HG02759 (cell line): ENCODE data around the gene TRIM54.
"Not testable (repeated sequence)": the region's sequence is repeated elsewhere in the genome, so short reads cannot be mapped to it uniquely, and the experiment has no call there.

Experiments
- ATAC-seq: cut with Tn5 transposase; IDR thresholded peaks from one replicate; pipeline ENCODE4 v1.9.1; 2021; ENCODE audit warnings: mild to moderate bottlenecking, moderate library complexity; ENCODE audit not compliant: unreplicated experiment

TRIM54 gene

DNA sequence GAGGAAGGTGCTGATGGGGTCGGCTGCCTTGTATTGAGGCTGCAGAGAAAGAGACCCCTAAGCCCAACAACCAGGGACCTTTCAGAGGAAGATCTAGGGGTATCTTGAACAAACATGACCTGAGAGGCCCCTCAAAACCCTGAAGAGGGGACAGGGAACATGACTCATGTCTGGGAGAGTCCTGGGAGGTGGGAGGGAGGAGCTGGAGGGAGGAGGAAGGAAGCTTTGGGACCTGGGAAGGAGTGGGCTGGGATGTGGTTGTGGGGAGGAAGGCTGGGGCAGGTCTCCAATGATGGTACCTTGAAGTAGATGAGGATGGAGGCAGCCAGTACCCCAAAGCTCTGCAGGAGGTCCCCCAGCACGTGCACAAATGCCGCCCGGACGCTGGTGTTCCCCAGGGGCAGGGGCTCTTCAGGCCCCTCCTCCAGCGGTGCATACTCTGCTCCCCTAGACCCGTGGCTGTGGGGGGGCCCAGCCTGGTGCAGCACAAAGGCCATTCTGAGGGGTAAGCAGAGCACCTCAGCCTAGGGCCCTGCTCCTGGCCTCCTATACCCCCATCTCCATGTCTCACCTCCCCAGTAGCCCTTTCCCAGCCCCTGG lies 25.3 kb upstream of the TRIM54 start:
- no peak for ATAC-seq

DNA sequence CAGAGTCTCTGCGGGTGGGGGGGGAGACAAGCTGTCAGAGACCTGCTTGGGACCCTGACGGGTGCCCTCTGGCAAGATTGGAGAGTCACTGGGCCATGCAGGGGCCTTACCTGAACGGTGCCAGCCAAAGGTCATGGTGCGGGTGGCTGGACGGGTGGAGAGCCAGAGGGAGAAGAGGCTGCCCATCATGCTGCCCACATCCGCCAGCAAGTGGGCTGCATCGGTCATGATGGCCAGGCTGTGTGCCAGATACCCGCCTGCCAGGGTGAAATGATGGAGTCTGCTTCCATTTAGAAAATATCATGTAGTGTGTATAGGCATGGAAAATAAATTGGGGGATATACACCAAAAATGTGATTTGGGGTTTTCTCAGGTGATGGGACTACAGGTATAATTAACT lies 24.2 kb upstream of the TRIM54 start:
- ATAC-seq: no peak

DNA sequence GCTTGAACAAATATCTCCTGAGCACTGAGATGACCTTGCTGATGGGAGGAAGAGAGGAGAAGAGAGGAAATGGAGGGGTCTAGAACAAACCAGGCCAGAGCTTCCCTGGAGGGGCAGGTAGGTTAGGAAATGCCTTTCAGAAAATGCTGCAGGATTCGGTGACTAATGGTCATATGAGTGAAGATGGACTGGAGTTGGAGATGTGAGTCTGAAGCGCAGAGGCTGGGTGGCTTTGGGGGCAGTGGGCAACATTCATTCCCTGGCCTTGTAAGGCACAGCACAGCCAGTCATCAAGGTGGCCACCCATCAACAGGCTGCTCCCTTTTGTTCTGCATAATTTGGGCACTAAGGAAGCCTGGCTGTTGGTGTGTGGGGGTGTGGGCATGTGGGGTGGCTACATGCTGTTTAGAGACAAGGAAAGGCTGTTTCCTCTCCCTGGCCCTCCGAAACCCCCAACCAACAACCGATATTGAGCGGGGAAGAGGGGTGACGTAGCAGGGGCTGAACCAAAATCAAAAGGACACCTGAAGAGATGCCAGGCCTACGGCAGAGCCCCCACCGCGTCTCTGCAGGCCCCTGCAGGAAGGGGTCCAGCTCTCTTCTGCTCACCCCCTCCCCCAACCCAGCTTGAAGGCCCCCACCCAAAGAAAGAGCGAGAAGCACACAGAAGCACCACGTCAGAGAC lies 20.8 kb upstream of the TRIM54 start:
- ATAC-seq: no peak

DNA sequence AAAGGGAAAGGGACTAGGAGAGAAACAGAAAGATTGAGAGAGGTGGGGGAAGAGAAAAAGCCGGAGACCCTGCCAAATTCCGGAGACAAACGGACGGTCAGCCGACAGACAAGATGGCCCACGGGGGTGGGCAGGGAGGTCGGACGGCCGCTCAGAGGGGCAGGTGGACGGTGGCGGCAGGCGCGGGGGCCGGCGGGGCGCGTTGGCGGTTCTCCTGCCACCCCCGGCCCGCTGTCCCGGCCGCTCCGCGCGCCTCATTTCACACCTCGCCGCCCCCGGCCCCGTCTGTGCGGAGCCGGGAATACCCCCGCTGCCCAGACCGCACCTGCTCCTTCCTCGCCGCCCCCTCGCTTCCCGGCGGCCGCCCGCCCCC lies 20.3 kb upstream of the TRIM54 start:
- no peak for ATAC-seq

DNA sequence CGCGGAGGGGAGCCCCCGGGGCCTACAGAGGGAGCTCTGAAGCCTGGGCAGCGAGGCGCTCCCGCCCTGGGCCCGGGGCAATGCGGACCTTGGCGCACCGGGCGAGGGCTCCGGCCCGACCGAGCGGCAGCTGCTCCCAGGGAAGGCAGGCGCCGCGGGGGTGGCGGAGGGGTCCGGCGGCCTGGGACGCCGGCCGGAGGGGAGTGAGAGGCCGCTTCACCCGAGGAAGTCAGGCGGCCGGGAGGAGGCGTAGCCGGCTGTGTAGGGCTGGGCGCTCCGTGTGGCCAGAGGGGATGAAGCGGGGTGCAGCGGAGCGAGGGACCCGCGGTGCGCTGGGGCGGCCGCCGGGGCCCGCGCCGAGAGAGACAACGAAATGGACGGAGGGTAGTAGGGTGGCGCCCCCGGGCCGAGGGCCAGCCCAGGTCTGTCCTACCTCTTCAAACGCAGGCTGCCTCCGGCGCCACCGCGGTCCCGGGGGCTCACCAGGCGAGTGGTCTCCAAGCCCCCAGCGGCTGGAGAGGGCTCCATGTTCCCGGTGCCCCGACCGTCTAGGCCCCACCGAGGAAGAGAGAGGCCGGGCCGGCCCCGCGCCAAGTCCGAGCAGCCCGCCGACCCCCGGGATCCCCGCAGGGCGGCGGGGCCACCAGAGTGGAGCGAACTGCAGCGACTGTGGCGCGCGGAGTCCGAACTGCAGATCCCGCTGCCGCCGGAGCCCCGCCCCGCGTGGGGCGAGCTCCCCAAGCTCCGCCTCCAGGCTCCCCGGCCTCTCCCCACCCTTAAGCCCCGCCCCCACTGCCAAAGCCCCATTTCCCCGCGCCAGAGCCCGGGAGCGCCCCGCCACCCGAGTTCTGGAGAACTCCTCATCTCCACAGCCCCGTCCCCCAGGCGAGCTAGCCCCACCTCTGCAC lies 19.6 kb upstream of the TRIM54 start, which contains the start of gene SLC30A3:
Gene SLC30A3, minus strand, starts transcription at position 669 of the 908 bp plus-strand sequence. Its CDS starts 141 bp downstream, at position 528.
- ATAC-seq: peak; percentile 54

DNA sequence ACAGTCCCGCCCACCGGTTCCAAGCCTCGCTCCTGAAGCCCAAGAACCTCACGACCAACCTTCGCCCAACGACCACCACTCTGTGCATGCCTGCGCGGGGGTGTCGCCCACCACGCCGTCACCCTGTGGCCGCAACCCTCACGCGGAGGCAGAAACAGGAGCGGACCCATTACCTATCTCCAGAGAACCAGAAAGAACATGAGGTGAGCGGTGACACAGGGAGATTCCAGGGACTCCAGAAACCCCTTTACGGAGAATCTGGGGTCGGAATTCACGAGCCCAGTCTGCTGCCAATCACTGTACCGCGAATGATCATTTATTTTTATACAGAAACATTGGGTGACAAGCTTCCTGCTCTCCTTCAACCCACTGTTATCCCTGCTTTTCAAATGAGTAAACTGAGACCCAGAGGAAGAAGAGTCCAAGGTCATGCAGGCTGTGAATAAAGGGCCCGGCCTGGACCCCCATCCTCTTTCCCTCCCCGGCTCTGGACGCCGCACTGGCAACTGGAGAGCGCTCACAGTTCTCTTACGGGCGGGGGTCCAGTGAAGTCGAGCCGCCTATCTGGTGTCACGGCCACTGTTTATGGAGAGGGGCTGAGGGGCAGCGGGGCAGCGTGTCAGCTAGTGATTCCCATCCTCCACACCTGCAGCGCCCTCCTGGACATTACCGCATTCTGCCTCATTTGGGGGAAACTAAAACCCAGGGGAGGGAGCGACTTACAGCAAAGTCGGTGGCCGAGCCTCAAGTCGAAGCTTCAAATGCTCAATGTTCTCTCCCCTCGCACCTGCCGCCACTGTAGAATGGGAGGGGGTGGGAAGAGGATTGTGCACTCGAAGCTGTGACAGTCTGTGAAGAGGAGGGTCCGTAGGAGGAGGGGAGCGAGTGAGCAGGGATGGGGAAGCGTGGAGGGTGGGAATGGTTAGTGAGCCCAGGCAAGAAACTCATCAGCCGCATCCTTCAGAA lies 18.7 kb upstream of the TRIM54 start:
- no peak for ATAC-seq

DNA sequence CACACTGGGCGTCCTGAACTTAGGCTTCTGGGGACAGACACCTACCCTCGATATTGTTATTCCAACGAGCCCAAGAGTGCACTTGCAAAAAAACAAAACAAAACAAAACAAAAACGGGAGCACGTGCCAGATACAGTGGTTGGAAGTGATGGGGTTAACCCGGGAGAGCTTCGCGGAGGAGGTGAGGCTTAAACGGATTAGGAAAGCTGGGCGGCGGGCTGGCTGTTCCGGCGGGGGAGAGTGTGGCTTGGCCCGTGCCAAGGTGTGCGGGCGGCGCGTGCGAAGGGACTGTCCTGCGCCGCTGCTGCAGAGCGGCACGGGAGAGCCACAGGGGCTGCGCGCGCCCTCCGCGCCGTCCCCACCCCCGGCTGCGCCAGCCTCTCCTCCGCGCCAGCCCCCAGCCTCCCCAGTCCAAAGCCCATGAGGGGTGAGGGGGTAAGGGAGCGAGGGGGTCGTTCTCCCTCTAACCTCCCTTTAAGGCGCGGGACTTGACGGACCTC lies 17.9 kb upstream of the TRIM54 start:
- ATAC-seq: no peak

DNA sequence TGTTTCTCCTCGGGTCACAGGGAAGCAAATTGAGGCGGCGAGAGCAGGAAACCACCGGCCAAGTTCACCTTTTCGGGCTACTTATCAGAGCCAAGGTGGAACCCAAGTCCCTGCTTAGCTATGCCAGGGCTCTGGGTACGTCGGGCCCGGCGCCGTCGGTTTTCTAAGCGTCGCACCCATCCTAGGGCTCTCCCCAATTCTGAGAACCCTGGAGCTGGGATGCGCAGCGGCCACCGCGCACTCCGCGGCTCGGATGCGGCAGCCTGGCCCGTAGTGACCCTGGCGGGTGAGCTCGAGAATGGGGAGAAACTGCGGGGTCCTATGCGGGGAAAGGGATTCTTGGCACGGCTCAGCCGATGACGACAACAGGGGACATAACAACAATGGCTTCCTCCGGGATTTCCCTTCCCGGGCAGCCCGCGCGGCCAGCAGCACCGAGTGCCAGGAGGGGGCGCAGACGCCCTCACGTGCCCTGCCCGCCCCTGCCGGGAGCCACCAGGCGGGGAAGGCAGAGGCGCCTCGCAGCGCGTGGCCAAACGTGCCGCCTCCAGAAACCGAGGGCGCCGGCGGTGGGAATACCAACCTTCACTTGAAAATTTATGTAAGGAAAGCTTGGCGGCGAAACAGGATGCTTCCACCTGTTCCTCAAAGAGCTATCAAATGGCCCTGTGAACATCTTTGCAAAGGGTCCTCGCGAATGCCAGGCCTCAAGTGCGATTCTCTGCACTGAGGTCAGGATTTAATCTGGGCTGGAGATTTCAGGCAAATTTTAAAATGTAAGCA lies 17.3 kb upstream of the TRIM54 start:
- ATAC-seq: peak; percentile 62

DNA sequence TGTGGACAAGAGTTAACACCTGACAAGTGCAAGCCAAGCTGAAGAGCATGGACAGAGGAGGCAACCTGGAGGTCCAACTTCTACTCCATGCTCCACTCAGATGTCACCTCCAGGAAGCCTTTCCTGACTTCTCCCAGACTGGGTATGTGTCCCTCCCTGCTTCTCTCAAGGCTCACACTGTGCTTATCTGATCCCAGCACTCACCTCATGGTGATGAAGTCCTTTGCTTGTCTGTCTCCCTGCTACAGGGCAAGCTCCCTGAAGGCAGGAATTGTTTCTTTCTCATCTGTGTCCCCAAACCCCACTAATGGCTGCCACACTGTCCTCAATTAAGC lies 16.7 kb upstream of the TRIM54 start:
- ATAC-seq: no peak

DNA sequence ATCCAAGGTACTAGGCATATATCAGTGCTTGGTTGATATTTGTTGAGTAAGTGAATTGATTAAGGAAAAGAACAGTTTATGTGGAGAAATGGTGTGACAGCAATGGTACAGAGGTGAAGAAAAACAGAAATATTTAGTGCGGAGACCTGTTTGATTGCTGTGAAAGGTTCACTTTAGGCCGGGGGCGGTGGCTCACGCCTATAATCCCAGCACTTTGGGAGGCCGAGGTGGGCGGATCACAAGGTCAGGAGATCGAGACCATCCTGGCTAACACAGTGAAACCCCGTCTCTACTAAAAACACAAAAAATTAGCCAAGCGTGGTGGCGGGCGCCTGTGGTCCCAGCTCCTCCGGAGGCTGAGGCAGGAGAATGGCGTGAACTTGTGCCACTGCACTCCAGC lies 13.9 kb upstream of the TRIM54 start:
- ATAC-seq: not testable (repeated sequence)

DNA sequence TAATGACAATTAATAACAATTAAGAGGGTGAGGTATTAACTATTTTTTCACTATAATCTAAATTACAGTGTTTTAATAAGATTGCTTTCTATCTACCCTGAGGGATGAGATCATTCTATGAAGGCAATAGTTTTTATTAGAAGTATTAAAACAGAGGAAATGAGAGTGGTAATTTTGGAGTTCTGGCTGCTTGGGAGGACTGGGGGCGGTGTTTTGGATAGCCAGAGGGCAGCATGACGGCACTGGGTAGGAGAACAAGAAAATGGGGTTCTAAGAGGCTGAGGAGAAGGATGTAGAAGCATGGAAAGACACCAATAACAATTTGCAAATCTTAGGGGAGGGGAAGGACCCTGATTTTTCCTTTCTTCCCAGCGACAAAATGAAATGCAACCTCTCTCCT lies 12.1 kb upstream of the TRIM54 start:
- no peak for ATAC-seq

DNA sequence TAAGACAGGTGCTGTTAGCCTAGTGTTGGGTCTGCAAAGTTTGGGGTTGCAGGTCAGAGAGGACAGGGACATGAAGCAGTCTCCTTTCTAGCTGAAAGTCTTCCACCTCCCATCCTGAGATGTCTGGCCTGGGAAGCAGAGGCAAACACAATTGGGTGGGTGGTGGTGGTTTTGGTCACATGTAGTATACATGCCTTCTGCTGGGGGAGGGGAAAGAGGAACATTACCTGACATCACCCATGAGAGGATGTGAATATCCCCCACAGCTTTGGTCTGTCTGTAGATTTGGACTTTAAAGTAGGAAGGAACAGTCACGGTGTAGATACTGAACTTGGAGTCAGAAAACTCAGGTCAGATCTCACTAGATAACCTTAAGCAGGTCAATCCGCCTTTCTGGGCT lies 11.6 kb upstream of the TRIM54 start:
- ATAC-seq: no peak

DNA sequence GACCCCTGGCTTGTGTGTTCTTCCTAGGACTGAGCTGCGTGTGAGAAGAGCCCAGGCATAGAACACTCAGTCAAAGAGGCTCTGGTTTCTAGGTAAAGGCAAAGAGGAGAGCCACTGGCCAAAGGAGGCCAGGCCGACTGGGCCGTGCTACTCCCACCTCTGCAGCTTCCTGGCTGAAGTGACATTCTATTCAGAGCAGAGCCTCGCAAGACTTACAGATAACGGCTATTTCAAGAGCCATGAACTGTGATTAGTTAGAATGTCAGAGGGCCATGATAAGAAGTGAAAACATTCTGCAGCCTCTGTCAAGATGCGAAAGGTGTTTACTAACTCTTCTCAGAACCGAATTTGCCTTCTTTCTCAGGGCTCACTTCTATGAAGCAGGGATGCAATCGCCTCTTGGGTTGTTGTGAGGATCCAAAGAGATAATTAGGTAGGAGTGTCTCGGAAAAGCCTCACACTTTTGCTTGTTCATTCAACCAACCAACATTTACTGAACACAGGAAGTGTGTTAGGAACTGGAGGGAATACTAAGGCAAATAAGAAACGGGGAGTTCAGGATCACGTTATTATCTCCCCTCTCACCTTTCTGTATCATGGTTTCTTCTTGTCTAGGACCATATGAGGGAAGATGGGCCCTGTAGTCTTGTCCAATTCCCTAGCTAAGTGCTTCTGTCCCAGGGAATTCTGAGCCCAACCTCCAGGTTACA lies 10.4 kb upstream of the TRIM54 start:
- ATAC-seq: no peak

DNA sequence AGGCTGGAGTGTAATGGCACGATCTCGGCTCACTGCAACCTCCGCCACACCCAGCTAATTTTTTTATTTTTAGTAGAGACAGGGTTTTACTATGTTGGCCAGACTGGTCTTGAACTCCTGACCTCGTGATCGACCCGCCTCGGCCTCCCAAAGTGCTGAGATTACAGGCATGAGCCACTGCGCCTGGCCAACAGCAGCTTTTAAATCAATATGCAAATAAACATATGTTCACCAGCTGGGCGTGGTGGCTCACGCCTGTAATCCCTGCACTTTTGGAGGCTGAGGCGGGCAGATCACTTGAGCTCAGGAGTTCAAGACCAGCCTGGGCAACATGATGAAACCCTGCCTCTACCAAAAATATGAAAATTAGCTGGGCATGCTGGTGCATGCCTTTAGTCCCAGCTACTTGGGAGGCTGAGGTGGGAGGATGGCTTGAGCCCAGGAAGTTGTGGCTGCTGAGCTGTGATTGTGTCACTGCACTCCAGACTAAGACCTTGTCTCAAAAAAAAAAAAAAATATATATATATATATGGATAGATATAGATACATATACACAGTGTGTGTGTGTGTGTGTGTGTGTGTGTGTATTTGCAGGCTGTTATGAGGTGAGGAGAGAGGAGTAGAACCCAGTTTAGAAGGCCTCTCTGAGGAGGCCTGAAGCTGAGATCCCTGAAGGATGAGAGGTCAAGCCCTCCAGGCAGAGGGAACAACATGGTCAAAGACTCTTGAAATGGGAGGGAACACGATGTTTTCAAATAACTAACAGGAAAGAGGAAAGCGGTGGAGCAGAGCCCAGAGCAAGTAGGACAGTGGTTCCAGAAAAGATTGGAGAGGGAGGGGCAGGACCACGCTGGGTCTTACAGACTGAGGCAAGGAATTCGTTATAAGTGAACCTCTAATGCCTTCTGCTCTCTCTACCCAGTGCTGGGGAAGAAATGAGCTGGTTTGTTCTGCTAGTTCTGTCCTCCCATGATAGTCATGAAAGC lies 9.4 kb upstream of the TRIM54 start:
- ATAC-seq: not testable (repeated sequence)

DNA sequence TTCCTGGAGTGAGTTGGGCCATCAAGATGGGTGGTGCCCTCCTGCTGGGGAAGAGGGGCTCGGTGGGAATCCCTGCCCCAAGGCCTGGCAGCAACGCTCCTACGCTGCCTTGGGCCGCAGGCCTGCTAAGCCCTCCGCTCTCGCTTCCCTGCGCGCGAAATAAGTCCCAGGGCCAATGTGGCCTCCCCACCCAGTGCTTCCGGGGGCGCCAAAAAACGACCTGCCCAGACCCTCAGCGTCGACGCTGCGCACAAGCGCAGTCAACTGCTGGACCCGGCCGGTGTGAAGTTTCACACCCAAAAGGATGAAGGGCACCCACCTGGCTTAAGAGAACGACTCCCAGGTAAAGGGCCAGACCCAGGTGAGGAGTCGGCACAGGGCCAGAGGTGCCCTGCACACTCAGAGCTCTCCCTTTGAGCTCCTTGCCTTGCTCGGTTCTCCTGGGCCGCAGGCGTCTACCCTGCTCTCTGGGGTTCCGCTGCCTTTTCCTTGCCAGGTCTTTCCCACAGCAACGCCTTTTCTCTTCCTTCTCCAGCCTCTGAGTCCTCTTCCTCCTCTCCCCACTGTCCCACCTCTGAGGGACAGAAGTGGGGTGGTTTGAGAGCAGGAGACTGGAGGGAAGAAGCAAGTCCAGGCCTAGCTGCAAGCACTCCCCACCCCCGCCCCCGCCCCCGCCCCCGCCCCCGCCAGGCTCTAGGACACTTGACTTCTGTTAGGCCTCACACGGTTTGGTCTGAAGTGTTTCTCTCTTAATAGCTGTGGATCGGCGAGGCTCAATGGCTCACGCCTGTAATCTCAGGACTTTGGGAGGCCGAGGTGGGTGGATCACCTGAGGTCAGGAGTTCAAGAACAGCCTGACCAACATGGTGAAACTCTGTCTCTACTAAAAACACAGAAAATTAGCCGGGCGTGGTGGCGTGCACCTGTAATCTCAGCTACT lies 6.7 kb upstream of the TRIM54 start, which contains the start of gene DNAJC5G:
Gene DNAJC5G, plus strand, starts transcription at position 223 of the 940 bp plus-strand sequence. CDS start 1,296 bp downstream, outside the sequence.
- no peak for ATAC-seq

DNA sequence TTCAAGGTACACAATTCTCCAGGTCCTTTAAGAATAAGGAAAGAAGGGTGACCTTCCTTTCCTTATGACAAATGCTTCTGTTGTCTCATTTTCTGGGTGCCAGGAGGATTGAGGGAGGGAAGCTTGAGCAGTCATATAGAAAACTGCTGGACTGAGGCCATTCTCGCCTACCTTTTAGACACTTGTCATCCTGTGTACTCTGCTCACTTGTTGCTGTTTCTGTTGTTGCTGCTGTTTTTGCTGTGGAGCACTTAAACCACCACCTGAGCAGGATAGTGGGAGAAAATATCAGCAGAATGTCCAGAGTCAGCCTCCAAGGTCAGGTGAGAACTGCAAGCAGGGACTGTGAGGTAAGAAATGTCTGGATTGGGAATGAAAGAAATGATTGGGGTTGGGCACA lies 4.2 kb upstream of the TRIM54 start:
- ATAC-seq: no peak

DNA sequence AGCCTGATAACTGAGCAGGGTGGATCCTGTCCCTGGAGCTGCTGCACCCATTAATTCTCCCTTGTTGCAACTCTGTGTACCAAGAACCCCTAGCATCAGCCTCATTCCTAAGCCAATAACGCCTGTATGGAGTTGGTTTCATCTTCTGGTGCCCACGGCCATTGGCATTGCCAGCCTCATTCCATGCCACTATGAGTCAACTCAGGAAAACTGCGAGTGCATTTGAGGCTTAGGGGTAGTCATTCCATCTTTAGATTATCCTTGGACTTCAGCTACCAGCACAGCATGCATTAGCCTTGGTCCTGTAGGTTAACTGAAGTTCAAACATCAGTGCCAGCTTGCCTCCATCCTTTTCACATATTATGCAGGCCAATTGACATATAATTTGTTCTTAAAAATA lies 1.4 kb upstream of the TRIM54 start:
- ATAC-seq: no peak
